ENCODE results near the gene PTPN13.

Gene PTPN13

GRCh38 chr4:86670298-86670697 is 76.2 kb downstream of the PTPN13 start:
- no peaks in the 10 kb centered on the region for H3K79me2 ChIP-seq (ENCODE audit: insufficient read depth, low read length)
- no peaks in the 10 kb centered on the region for H3K9me3 ChIP-seq (ENCODE audit: insufficient read depth, low read length, severe bottlenecking)
- H3K4me2 ChIP-seq (ENCODE audit: insufficient read depth, low read length), result no peak overlapping the region
- DNase-seq, result no peak
- H4K20me1 ChIP-seq (ENCODE audit: insufficient read depth, low read length), result no peaks in the 10 kb centered on the region
- H3K4me1 ChIP-seq (ENCODE audit: insufficient read depth, low read length), result no peaks in the 10 kb centered on the region
- no peak for ATAC-seq (ENCODE audit: insufficient read depth, low read depth)
- no peak for TF ChIP-seq CTCF (IDR thresholded peaks at IDR 0.05; ENCODE audit: borderline replicate concordance, extremely low read depth, low read length, poor library complexity, severe bottlenecking)
- TF ChIP-seq EZH2 (IDR thresholded peaks at IDR 0.05; ENCODE audit: borderline replicate concordance, low read depth, low read length, severe bottlenecking), result no peak
- no peak overlapping the region for H3K9ac ChIP-seq (ENCODE audit: low read depth, low read length)
- no peaks in the 10 kb centered on the region for H3K27me3 ChIP-seq (ENCODE audit: insufficient read depth, low read length, poor library complexity)
- no peak overlapping the region for H2AFZ ChIP-seq (ENCODE audit: low read depth, low read length)
- no peak overlapping the region for H3K4me3 ChIP-seq (ENCODE audit: low read depth in 1 of 2, low read length in 2 of 2)
- H3K36me3 ChIP-seq (ENCODE audit: insufficient read depth, low read length), result no peaks in the 10 kb centered on the region
- no peak overlapping the region for H3K27ac ChIP-seq (ENCODE audit: low read length)

GRCh38 chr4:86670756-86671155 is 76.6 kb downstream of the PTPN13 start:
- Histone ChIP-seq H3K4me1 (ENCODE audit: insufficient read depth, low read length) (no peaks in the 10 kb centered on the region), H3K4me2 (ENCODE audit: insufficient read depth, low read length) (no peak overlapping the region), H3K27me3 (ENCODE audit: insufficient read depth, low read length, poor library complexity) (no peaks in the 10 kb centered on the region), H2AFZ (ENCODE audit: low read depth, low read length) (no peak overlapping the region), H3K9ac (ENCODE audit: low read depth, low read length) (no peak overlapping the region), H4K20me1 (ENCODE audit: insufficient read depth, low read length) (no peaks in the 10 kb centered on the region), H3K36me3 (ENCODE audit: insufficient read depth, low read length) (no peaks in the 10 kb centered on the region), H3K79me2 (ENCODE audit: insufficient read depth, low read length) (no peaks in the 10 kb centered on the region), H3K27ac (ENCODE audit: low read length) (no peak overlapping the region), H3K4me3 (ENCODE audit: low read depth in 1 of 2, low read length in 2 of 2) (no peak overlapping the region), H3K9me3 (ENCODE audit: insufficient read depth, low read length, severe bottlenecking) (no peaks in the 10 kb centered on the region)
- no peak for ATAC-seq (ENCODE audit: insufficient read depth, low read depth)
- TF ChIP-seq EZH2 (IDR thresholded peaks at IDR 0.05; ENCODE audit: borderline replicate concordance, low read depth, low read length, severe bottlenecking) (no peak), CTCF (IDR thresholded peaks at IDR 0.05; ENCODE audit: borderline replicate concordance, extremely low read depth, low read length, poor library complexity, severe bottlenecking) (no peak)
- DNase-seq, result no peak

GRCh38 chr4:86675548-86675947 is 81.4 kb downstream of the PTPN13 start:
- DNase-seq, result no peak
- Histone ChIP-seq H3K27ac (ENCODE audit: low read length) (no peak overlapping the region), H3K9me3 (ENCODE audit: insufficient read depth, low read length, severe bottlenecking) (no peaks in the 10 kb centered on the region), H3K79me2 (ENCODE audit: insufficient read depth, low read length) (no peaks in the 10 kb centered on the region), H3K27me3 (ENCODE audit: insufficient read depth, low read length, poor library complexity) (no peaks in the 10 kb centered on the region), H3K4me2 (ENCODE audit: insufficient read depth, low read length) (no peak overlapping the region), H3K9ac (ENCODE audit: low read depth, low read length) (no peak overlapping the region), H2AFZ (ENCODE audit: low read depth, low read length) (no peak overlapping the region), H4K20me1 (ENCODE audit: insufficient read depth, low read length) (no peaks in the 10 kb centered on the region), H3K4me1 (ENCODE audit: insufficient read depth, low read length) (no peaks in the 10 kb centered on the region), H3K4me3 (ENCODE audit: low read depth in 1 of 2, low read length in 2 of 2) (no peak overlapping the region), H3K36me3 (ENCODE audit: insufficient read depth, low read length) (no peaks in the 10 kb centered on the region)
- TF ChIP-seq EZH2 (IDR thresholded peaks at IDR 0.05; ENCODE audit: borderline replicate concordance, low read depth, low read length, severe bottlenecking), result no peak
- TF ChIP-seq CTCF (IDR thresholded peaks at IDR 0.05; ENCODE audit: borderline replicate concordance, extremely low read depth, low read length, poor library complexity, severe bottlenecking), result no peak
- no peak for ATAC-seq (ENCODE audit: insufficient read depth, low read depth)

- no peaks in the 10 kb centered on the region for H4K20me1 ChIP-seq (ENCODE audit: insufficient read depth, low read length)
- H3K4me2 ChIP-seq (ENCODE audit: insufficient read depth, low read length), result no peak overlapping the region
- H3K4me1 ChIP-seq (ENCODE audit: insufficient read depth, low read length), result no peaks in the 10 kb centered on the region
- H2AFZ ChIP-seq (ENCODE audit: low read depth, low read length), result no peak overlapping the region
- no peak for TF ChIP-seq EZH2 (IDR thresholded peaks at IDR 0.05; ENCODE audit: borderline replicate concordance, low read depth, low read length, severe bottlenecking)
- no peak for TF ChIP-seq CTCF (IDR thresholded peaks at IDR 0.05; ENCODE audit: borderline replicate concordance, extremely low read depth, low read length, poor library complexity, severe bottlenecking)
- H3K9me3 ChIP-seq (ENCODE audit: insufficient read depth, low read length, severe bottlenecking), result no peaks in the 10 kb centered on the region
- no peak overlapping the region for H3K4me3 ChIP-seq (ENCODE audit: low read depth in 1 of 2, low read length in 2 of 2)
- ATAC-seq (ENCODE audit: insufficient read depth, low read depth) (no peak), DNase-seq (no peak)
- no peaks in the 10 kb centered on the region for H3K27me3 ChIP-seq (ENCODE audit: insufficient read depth, low read length, poor library complexity)
- H3K36me3 ChIP-seq (ENCODE audit: insufficient read depth, low read length), result no peaks in the 10 kb centered on the region
- no peak overlapping the region for H3K27ac ChIP-seq (ENCODE audit: low read length)
- no peaks in the 10 kb centered on the region for H3K79me2 ChIP-seq (ENCODE audit: insufficient read depth, low read length)
- H3K9ac ChIP-seq (ENCODE audit: low read depth, low read length), result no peak overlapping the region
Observed at GRCh38 chr4:86678796-86679195, 84.7 kb downstream of the PTPN13 start.
